HL-60 (cell line): ENCODE data around the gene PSMD14.

Experiments used
- DNase-seq, 2 experiments: peaks; one replicate each; pipeline ENCODE4 v3.0.0-alpha.2; 2010 to 2020; ENCODE audit warnings: low read depth in 1 of 2, low spot score in 1 of 2
- H3K27ac ChIP-seq: fragments of 250-450 bp; sonication (Bioruptor Pico); replicated peaks from 2 replicates; pipeline ENCODE4 v1.5.1; 2020; ENCODE audit warnings: mild to moderate bottlenecking, moderate library complexity
- H3K27me3 ChIP-seq: fragments of 250-450 bp; sonication (Bioruptor Pico); 2 replicates; pipeline ENCODE4 v1.5.1; 2021; ENCODE audit warnings: mild to moderate bottlenecking, moderate library complexity; ENCODE audit not compliant: insufficient read depth, poor library complexity, severe bottlenecking
- H3K4me3 ChIP-seq: replicated peaks from 2 replicates; pipeline ENCODE4 v1.5.1; 2011; ENCODE audit warnings: mild to moderate bottlenecking, control low read depth, low read length; ENCODE audit not compliant: insufficient read depth
- CTCF ChIP-seq: IDR thresholded peaks from one replicate; pipeline ENCODE4 v1.5.1; 2011; ENCODE audit warnings: low read length, control low read depth, inconsistent platforms; ENCODE audit not compliant: insufficient read depth
- GABPA ChIP-seq: IDR thresholded peaks from 2 replicates; pipeline ENCODE4 v1.6.1; 2012; ENCODE audit warnings: low read depth
- POLR2AphosphoS5 ChIP-seq: IDR thresholded peaks from 2 replicates; pipeline ENCODE4 v1.6.1; 2012; ENCODE audit warnings: low read depth
- REST ChIP-seq: IDR thresholded peaks from 2 replicates; pipeline ENCODE4 v1.6.1; 2012; ENCODE audit warnings: low read depth; ENCODE audit not compliant: insufficient replicate concordance
- SPI1 ChIP-seq: IDR thresholded peaks from 2 replicates; pipeline ENCODE4 v1.6.1; 2012; ENCODE audit warnings: low read depth, mild to moderate bottlenecking, borderline replicate concordance

PSMD14 gene

GRCh38 chr2:161388146-161388779, 80.0 kb downstream of the PSMD14 start:
- TF ChIP-seq SPI1 (peak; percentile 43; the same call in 1 of the 2 replicates), GABPA (no peak)
- no peak for DNase-seq
- no peak overlapping the region for H3K4me3 ChIP-seq
- no peak overlapping the region for H3K27ac ChIP-seq
- H3K27me3 ChIP-seq: no peaks in the 10 kb centered on the region

- TF ChIP-seq GABPA (no peak), POLR2AphosphoS5 (no peak), CTCF (no peak)
- no peak overlapping the region for H3K27ac ChIP-seq
Measured at GRCh38 chr2:161391737-161392506, 83.7 kb downstream of the PSMD14 start.

GRCh38 chr2:161400076-161400475, 91.9 kb downstream of the PSMD14 start:
- H3K4me3 ChIP-seq: no peak overlapping the region
- no peak overlapping the region for H3K27ac ChIP-seq
- H3K27me3 ChIP-seq: no peaks in the 10 kb centered on the region
- DNase-seq: no peak
- TF ChIP-seq REST: no peak
- TF ChIP-seq GABPA: no peak
- no peak for TF ChIP-seq CTCF
- TF ChIP-seq SPI1: no peak
- TF ChIP-seq POLR2AphosphoS5: no peak

More at GRCh38 chr2:161391737-161392506, 83.7 kb downstream of the PSMD14 start:
- Histone ChIP-seq H3K27me3 (no peaks in the 10 kb centered on the region), H3K4me3 (no peak overlapping the region)
- no peak for DNase-seq

GRCh38 chr2:161402297-161402696, 94.1 kb downstream of the PSMD14 start:
- Histone ChIP-seq H3K27me3 (no peaks in the 10 kb centered on the region), H3K4me3 (no peak overlapping the region), H3K27ac (no peak overlapping the region)
- TF ChIP-seq POLR2AphosphoS5 (no peak), GABPA (no peak), REST (no peak), CTCF (no peak), SPI1 (no peak)
- no peak for DNase-seq
